Kidney epithelial cell (primary cell): ENCODE data around the gene USP53. TPM values are rescaled to one million over a fixed set of nuclear protein-coding genes. Genes with fewer than 3 reads are reported as not detected.

Experiments
- DNase-seq: peaks from one replicate; pipeline ENCODE4 v3.0.0-alpha.2; 2010; ENCODE audit warnings: low read depth
- H3K27me3 ChIP-seq: 2 replicates; pipeline ENCODE4 v1.6.0; 2011; ENCODE audit warnings: low read length; ENCODE audit not compliant: control insufficient read depth, insufficient read depth
- H3K36me3 ChIP-seq: 2 replicates; pipeline ENCODE4 v1.5.1; 2011; ENCODE audit warnings: low read length; ENCODE audit not compliant: control insufficient read depth, insufficient read depth
- H3K4me3 ChIP-seq: 2 replicates; pipeline ENCODE4 v1.5.1; 2011; ENCODE audit warnings: low read depth, mild to moderate bottlenecking, control low read depth, low read length
- total RNA-seq: library from RNA; depleted of rRNA; stranded (reverse); fragments of >200 nt; gene quantifications from 2 replicates; pipeline ENCODE4 v1.2.3, GENCODE V29; 2015
- TF ChIP-seq, protein P1 (sequence below): IDR thresholded peaks from 2 replicates; pipeline ENCODE4 v1.5.1; 2011; ENCODE audit warnings: mild to moderate bottlenecking, moderate library complexity, low read length, control low read depth, inconsistent platforms; ENCODE audit not compliant: insufficient read depth, poor library complexity, severe bottlenecking

The USP53 gene
- total RNA-seq, 1 donor from 2014 or later, result 32.8 TPM

DNA sequence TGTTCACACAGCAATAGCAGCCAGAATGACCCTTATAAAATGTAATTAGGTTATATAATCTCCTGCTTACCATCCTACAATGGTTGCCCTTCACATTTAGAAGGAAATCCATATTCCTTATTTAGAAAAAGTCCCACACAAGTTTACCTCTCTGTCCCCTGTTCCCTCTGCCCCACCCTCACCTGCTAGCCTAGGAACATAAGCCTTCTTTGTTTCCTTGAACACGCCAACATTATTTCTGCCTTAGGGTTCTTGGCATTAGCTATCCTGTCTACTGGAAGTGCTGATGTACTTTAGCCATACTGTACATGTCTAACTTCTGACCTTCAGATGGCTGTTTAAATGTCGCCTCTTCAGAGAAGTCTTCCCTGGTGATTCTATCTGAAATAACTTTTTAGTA lies 28.4 kb upstream of the USP53 start:
- TF ChIP-seq, protein P1, sequence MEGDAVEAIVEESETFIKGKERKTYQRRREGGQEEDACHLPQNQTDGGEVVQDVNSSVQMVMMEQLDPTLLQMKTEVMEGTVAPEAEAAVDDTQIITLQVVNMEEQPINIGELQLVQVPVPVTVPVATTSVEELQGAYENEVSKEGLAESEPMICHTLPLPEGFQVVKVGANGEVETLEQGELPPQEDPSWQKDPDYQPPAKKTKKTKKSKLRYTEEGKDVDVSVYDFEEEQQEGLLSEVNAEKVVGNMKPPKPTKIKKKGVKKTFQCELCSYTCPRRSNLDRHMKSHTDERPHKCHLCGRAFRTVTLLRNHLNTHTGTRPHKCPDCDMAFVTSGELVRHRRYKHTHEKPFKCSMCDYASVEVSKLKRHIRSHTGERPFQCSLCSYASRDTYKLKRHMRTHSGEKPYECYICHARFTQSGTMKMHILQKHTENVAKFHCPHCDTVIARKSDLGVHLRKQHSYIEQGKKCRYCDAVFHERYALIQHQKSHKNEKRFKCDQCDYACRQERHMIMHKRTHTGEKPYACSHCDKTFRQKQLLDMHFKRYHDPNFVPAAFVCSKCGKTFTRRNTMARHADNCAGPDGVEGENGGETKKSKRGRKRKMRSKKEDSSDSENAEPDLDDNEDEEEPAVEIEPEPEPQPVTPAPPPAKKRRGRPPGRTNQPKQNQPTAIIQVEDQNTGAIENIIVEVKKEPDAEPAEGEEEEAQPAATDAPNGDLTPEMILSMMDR, result no peak
- Histone ChIP-seq H3K36me3 (no peaks in the 10 kb centered on the region), H3K27me3 (no peaks in the 10 kb centered on the region), H3K4me3 (no peak overlapping the region)
- DNase-seq, result no peak

DNA sequence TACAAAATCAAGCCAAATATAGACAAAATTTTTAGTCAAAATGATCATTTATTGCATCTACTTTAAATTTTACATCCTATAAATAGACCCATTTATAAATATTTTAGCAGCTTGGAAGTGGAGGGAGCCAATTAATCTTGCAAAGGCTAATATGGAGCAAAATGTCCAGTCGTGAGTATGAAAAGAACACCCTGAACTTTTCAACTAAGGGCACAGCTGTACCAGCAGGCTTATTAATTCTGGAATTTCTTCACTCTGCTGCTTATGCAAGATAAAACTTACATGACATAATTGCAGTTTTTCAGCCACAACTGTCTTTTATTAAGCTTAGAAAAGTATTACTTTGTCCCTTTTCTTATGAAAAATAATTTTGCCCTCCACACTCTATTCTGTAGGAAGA lies 22.9 kb upstream of the USP53 start:
- TF ChIP-seq, protein P1, result no peak
- DNase-seq, result no peak
- Histone ChIP-seq H3K27me3 (no peaks in the 10 kb centered on the region), H3K36me3 (no peaks in the 10 kb centered on the region), H3K4me3 (no peak overlapping the region)

DNA sequence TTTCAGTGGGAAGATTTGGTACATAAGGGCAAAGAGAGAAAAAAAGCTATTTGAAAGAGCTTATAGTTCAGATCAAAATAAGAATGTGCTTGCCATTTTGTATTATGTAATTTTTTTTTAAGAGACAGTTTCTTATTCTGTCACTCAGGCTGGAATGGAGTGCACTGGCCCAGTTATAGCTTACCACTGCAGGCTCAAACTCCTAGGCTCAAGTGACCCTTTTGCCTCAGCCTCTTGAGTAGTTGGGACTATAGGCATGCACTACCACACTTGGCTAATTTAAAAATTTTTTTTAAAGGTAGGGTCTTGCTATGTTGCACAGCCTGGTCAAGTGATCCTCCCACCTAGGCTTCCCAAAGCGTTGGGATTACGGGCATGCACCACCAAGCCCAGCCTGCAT lies 22.2 kb upstream of the USP53 start:
- TF ChIP-seq, protein P1, result no peak
- no peaks in the 10 kb centered on the region for H3K36me3 ChIP-seq
- H3K4me3 ChIP-seq, result no peak overlapping the region
- DNase-seq, result no peak
- no peaks in the 10 kb centered on the region for H3K27me3 ChIP-seq

DNA sequence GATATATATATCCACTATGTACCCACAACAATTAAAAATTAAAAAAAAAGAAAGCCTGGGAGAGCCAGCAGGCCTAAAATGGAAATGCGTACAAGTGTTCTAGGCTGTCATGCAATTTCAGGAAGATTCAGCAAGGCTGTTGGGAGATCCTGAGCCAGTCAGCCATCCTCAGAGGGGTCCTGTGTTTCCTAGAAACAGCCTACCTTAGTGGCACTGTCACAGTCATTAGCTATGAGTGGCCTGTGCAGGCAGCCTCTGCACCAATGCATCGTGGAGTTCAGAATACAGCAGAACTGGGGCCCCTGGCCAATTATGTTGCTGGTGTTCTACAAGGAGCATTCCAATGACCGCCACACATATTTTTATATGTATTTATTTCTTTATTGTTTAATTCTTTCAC lies 21.0 kb upstream of the USP53 start:
- no peak for DNase-seq
- TF ChIP-seq, protein P1, result no peak
- H3K27me3 ChIP-seq, result no peaks in the 10 kb centered on the region
- no peaks in the 10 kb centered on the region for H3K36me3 ChIP-seq
- no peak overlapping the region for H3K4me3 ChIP-seq

DNA sequence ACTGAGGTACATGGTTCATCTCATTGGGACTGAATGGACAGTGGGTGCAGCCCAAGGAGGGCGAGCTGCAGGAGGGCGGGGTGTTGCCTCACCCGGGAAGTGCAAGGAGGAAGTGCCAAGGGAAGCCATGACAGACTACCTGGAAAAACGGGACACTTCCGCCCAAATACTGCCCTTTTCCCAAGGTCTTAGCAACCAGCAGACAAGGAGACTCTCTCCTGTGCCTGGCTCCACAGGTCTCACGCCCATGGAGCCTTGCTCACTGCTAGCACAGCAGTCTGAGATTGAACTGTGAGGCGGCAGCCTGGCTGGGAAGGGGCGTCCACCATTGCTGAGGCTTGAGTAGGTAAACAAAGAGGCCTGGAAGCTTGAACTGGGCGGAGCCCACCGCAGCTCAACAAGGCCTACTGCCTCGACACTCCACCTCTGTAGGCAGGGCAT lies 14.7 kb upstream of the USP53 start:
- H3K36me3 ChIP-seq, result no peaks in the 10 kb centered on the region
- H3K27me3 ChIP-seq, result no peaks in the 10 kb centered on the region
- no peak for DNase-seq
- TF ChIP-seq, protein P1, result no peak
- no peak overlapping the region for H3K4me3 ChIP-seq

DNA sequence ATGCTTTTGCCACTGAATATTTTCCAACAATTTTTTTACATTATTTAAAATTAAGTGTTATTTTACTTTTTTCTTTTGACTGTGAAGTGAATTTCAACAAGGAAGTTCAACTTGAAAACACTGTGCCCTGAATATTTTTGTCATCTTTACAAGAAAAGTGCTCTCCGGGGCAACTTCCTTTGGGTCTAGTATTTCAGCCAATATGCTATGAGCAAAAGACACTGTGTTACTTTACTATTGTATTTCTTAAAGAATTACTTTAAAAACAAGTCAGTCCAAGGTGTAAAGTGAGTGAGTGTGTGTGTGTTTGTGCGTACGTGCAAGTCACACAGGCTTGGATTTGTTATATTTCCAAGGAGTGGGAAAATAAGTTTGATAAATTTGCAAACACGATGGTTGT lies 7.6 kb upstream of the USP53 start:
- Histone ChIP-seq H3K4me3 (no peak overlapping the region), H3K36me3 (no peaks in the 10 kb centered on the region), H3K27me3 (no peaks in the 10 kb centered on the region)
- TF ChIP-seq, protein P1, result no peak
- DNase-seq, result no peak
